Activated T-helper 1 cell treated with anti-CD3 and anti-CD28 coated beads, Interleukin-2, amount 50 U/mL, for 16 hours (primary cell): Measurements from ENCODE around the gene TFG.

Experiments used
- DNase-seq, 2 donors: peaks; one replicate each; pipeline ENCODE4 v3.0.0-alpha.2; 2020; ENCODE audit warnings: low read depth in 1 of 2, low spot score in 1 of 2

The TFG gene

DNA sequence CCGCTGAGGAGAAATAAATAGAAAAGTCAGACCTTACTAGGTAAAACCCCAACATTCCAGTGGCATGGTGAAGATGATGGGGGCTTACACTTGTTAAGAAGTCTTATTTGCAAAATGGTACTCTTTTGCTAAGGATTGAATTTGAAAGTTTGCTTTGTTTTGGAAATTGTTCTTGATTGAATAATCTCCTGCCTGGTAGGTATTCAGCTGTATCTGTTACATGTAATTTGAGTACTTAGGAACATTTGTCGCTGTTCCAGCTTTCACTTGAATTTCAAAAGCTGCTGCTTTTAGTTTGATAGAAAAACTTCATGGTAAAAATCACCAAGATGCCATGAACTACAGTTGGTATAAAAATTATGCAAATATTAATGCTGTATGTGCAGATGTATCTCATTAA is 44.6 kb downstream of the TFG start:
- DNase-seq = no peak

DNA sequence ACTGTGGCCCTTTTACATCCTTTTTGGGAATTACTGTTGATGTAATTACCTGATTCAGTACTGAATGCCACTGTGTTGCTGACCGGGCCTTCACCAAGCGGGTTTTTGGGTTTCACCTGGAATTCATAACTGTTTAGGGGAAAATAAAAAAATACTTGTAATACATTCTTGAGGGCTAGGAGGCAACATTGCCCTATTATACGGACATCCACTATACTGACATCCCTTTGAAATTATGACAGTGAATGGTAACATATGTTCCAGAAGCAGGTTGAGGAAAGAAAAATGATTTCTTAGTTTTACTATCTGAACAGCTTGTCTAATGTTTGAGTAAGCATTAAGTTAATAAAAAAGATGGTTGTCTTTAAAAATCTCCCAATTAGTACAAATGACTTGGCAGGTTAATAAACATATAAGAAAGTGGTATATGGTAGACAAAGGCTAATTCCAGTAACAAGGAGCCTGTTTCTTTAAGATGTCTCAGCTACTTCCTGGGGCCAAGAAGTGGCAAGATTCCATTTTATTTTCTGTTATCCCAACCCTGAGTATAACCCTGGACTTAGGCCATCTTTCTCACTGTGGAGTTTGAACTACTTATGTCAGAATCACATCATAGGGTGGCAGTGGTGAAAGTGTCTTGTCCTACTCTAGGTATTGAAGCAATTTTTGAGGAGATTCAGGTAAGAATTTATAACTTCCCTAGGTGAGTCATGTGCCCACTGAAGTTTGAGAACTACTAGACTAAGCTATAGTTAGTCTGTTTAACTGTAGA is 45.5 kb downstream of the TFG start:
- DNase-seq = no peak

DNA sequence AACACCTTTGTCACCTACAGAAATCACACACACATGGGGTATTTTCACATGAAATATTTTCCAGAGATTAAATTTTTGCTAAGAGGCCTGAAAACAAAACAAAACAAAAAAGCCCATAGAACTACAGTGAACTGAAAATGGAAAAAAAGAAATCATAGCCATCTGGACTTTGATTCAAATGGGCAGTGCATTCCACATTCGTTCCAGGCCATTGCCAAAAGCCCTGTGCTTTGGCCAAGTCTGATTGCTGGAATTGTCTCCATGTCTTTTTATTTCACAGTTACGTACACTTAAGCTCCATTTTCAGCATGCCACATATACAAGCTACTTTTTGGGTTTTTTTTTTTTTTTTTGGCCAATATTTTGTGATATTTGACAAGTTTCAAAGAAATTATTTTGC is 47.1 kb downstream of the TFG start:
- no peak for DNase-seq

DNA sequence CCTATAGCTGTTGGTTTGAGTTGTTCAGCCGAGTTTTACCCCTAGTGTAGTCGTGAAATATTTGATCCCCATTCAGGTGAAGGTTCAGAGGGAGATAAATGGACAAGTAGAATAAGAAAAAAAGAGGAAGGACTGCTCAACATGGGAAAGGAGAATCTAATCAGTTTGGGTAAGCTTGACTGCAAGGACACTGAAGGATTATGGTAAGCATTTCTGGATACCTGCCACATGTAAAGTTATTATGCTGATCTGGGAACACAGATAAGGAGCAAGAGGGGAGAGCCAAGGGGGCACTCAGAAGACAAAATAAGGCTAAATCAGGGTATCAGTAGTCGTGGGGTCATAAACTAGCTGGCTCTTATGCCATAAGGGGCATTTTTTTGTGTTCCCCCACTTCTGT is 49.9 kb downstream of the TFG start:
- no peak for DNase-seq

DNA sequence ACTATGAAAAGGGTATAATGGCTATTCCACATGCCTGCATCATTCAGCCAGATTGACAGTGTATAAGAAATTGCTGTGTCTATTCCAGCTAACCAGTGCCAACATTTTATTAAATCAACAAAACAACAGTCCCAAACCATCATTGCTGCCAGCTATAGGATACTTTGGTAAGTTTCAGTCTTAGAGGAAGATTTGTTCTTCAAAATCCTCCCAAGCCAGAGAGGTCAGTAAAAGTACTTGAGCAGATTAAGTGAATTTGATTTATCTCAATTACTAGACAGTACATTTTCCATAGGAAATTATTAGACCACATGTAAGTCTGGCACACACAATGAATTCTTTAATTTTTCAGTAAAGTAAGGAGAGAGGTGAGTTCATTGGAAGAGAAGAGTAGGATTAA is 50.7 kb downstream of the TFG start:
- no peak for DNase-seq

DNA sequence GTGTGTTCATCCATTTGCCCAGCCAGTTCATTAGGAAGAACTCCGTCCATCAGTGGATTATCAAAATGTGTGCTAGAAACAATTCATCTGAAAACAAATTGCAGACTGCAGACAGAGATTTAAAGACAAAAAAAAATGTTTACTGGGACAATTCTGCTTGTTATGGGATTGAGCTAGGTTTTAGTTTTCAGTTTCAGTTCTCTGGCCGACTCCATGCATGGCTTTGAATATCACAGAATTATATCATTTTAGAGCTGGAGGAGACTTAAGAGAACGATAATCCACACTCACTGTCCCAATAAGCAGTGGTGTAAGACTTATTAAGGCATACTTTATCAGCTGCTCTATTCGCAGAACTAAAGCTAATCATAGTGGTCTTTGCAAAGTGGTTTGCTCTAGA is 51.1 kb downstream of the TFG start:
- DNase-seq = no peak

DNA sequence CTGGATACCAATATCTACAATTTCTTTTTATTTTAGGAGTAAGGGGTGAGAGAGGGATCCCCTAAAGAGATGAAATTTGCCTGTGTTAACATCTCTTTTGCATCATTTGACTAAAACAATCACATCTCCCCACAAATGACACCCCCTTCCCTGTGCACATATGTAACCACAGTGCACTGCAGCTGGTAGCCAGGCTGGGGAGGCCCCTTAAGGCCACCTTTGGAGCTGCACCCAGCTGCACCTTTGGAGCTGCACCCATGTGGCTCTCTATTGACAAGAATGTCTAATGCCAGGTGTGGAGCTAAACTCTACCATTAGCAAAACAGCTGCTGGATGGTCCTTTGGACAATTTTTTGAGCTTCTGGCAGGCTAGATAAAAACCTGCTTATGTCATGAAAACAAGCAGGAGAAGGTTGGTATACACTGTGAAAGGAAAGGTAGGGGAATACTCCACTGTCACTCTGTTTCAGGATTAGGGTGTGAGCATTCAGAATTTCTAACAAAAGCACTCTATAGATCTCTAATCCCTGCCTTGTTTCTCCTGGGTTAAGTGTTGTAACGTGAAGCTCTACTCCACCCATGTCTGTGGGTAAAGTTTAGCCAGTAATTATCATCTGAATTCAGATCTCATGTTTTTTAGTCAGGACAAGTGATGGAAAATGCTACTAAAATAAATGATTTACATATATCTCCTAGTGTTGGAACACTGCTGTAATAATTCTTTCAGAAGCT is 52.1 kb downstream of the TFG start:
- DNase-seq = no peak

DNA sequence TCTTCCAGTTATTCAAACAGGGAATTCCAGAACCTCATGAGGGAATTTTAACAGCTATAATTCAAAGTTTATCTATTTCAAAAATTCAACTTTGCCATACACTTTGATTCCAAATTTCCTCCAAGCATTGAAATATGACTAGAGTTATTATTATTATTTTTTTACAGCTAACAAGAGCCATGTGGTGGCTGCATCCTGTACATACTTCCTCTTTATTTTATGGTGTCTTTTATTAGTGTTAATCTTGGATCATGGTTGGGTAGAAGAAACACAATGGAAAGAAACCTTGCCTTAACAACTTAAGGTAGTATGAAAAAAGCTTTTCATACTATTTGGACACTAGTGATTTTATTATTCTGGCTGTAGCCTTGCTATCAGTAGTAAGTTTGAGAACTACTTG is 52.7 kb downstream of the TFG start:
- DNase-seq = no peak

DNA sequence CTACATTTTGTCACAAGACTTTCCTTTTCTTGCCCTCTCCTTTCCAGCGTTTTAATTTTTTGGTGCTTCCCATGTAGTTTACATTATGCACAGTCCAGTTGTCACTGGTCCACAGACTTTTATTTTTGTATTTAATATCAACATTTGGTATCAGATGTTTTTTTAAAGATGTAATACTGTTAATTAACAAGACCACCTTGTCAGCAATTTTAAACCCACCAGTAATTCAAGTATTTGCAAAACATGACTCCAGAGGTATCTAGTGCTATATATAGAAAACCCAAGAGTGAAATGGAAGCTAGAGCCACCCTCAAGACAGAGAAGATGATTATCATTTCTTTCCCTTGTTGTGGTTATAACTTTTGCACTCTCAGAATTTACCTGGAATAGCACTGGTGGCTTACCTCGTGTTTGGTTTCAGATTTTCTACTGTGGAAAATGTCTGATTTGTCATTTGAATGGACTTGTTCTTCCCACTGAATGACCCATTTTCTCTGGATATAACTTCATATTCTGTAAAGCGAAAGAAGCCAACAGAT is 56.2 kb downstream of the TFG start:
- DNase-seq = no peak

DNA sequence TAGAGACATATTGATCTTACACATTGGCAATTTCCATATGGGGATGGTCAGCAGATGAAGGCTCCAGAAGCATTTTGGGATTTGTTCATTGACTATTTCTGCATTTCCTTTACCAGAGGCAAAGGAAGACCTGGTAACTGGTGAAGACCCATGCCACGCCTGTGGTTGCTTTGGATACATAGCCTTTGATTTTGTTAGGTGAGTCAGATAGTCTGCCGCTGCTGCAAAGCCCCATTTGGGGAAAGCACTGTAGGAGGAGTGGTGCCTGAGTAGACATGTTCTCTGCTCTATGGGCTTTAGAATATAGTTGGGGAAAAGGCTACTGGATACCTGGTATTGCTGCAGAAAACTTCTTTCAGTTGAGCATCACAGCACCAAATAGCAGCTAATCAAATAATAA is 56.8 kb downstream of the TFG start:
- no peak for DNase-seq

DNA sequence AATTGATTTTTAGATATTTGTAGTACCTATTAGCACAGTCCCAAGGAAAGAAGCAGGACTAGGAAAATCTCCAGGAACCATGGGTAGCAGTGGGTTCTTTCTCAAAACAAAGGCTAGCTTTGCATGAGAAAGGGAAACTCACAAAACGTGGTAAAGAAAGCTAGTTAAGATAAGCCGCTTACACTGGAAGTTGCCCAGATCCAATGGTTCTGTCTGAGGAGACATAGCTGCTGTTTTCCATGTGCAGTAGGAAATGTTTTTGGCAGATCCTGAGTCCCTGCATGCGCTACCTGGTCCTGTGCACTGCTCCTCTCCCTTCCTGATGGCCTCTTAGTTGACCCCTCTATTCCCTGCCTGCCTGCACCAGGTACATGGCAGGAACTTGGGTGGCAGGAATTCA is 60.4 kb downstream of the TFG start:
- DNase-seq = no peak

DNA sequence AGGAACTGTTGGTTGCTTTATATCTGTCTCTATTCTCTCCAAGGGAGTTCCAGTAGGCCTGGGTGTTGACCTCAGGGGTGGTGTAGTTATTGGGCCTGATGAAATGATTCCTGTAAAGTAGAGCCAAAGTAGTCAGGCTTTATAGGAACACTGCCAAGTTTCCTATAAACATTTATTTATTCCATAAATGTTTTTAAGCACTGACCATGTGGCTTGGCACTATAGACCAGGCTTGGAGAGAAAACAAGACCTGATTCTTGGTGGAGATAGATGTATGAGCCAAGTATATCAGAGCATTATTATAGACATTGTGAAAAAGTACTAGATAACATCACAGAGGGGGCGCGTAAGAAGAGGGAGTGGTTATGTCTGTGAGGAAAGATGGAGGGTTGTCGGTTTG is 65.9 kb downstream of the TFG start:
- DNase-seq = no peak

DNA sequence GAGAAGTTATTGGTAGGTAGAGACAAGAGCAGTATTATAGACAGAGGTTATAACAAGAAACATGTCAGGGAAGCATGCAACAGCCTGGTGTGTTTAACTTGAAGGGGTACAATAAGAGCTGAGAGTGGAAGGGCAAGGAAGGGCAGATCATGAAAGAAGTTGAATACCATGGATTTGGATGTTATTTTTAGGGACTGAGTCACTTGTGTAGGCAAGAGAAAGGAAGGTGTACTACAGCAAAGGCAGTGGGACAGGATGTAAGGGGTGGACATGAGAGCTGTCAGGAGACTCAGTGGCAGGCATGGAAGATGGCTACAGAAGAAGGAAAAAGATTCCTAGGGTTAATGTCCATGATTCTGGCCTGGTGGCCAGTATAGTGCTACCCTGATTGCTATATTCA is 66.4 kb downstream of the TFG start:
- DNase-seq = no peak

DNA sequence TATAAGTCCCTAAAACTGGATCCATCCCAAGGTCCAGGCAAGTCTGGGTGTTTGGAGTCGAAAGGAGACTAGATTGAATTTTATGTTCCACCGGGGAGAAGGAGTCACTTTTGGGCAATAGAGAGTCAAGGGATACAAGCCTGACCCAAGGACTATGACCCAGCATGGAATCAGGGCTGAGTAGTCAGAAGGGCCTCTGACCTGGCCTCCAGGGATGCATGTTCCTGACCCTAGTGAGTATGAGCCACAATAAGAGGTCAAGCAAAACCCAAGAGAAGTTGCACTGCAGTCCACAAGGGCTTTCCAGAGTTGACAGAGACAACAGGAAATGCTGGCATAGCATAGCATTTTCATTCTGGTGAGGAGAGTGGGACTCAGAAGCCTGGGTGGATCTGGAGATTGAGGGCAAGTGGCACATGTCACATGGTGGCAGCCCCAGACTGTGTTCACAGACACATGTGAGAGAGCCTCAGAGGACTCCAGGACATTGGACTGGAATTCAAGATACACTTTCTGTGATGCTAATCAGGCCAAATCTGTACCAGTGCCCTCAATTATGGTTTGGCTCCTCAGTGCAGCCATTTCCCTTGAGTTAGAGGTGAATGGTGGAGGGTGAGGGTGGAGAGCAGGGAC is 66.9 kb downstream of the TFG start:
- DNase-seq = no peak

DNA sequence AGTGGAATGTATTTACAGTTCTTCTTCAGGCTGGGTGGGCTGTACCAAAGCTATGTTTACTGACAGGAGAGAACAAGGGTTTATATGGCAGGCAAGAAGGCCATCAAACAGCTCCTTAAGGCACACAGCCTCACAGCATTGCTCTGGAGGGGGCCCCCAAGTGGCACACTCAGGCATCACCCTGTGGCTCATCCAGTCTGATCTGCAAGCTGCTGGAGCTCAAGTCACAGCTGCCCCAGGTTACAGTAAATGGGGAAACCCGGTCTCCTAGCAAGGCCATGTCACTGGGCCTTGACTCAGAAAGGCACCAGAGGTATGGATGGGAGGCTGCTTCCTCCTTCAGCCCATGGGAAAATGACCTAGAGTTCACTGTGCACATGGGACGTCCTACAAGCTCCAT is 67.5 kb downstream of the TFG start:
- DNase-seq = no peak

DNA sequence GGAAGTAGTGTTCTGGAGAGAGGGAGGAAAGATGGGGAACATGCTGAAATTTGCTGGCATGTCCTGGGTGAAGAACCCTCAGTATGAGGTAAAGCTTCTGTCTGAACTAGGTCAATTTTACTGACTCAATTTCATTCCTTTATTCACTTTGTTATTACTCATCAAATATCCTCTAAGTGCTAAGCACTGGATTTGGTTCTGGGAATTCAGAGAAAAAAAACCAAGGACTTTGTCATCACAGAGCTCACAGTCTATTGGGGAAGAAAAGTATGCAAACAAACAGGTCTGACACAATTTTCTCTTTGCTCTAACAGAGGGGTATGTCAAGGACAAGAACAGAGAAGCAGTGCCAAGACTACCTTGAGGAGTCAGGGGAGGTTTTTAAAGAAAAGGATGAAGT is 68.0 kb downstream of the TFG start:
- no peak for DNase-seq

DNA sequence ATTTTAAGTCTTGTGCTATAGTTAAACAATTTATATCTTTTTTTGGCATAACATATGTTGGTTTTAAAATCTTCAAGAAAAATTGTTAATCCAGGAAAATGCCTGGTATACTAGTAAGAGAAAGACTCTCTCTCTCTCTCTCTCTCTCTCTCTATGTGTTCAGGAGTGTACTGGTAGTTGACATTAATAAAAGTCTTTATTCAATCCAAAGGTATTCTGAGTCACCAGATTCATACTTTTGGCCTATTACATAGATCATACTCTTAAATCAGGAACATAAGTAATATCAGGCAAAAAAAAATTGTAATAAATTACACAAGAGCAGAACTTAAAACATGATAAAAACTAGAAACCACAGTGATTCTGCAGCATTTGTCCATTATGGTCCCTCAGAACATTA is 70.2 kb downstream of the TFG start:
- no peak for DNase-seq

DNA sequence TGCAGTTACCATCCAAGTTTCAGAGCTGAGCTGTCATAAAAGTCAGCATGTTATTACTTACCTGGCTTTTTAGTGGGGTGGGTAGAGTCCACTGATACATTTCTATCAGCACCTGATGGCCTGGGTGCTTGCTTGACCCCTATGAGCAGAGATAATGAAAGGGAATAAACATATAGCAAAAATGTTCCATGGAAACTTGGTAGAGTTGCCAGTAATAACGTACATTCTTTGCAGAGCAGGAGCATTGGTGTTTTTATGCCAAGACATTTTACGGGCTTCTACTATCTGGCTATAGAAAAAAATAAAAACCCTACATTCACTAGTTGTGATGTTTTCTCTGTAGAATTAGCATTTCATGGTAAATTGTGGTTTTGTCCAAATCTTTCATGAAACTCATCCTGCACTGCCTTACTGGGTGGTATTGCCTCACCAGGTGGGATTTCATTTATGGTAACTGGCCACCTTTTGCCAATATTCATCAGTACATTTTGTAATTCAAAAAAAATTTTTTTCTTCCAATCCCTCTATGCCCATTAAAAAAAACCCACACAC is 70.9 kb downstream of the TFG start:
- DNase-seq = no peak

DNA sequence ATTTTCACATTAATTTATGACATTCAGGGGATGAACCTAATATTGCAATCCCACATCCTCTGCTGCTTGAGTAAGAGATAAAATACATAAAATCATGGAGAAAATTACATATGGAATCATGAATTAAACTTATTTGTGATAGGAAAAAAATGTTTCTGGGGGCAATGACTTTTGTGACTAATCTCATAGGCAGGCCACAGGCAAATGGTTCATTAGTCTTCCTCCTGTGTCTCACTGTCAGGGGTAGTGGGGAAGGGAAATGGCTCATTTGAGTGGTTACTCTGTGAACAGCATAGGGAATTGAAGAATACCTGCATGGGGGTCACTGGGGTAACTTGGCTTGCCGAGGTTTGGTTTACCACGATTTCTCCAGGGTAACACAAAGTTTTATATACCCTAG is 72.0 kb downstream of the TFG start:
- DNase-seq = no peak

DNA sequence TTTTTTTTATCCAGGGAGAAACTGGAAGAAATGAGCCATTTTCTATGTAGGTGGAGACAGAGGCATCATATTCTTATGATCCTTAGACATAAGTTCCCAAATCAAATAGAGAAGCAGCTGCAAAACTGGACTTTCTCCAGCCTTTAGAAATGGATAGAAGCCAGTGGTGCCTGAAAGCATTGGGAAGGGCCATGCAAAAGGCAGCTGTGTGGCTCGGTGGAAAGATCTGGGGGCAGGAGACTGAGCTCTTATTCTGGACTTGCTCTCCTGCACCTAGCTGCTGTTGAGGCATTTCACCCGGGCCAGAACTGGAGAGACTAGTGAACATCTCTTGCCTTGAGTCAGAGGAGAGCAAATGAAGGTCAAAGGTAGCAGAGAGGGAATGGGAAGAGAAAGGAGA is 73.1 kb downstream of the TFG start:
- DNase-seq = no peak

DNA sequence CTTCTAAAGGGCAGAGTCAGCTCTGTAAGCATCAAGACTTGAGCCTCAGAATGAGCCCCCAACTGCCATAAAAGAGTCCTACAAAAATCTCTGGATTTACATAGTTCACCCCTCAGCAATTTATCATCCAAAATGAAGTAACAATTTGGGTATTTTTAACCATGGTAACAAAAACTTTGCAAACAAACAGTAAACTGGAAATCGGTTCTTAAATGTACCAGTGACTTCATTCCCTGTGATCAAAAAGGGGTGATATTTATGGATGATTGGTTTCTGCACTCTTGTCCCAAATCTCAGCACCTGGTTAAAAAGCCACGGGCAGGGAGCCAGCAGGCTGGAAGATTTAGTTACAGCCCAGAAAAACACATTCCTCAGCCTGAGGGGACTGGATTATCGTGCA is 73.6 kb downstream of the TFG start:
- no peak for DNase-seq

DNA sequence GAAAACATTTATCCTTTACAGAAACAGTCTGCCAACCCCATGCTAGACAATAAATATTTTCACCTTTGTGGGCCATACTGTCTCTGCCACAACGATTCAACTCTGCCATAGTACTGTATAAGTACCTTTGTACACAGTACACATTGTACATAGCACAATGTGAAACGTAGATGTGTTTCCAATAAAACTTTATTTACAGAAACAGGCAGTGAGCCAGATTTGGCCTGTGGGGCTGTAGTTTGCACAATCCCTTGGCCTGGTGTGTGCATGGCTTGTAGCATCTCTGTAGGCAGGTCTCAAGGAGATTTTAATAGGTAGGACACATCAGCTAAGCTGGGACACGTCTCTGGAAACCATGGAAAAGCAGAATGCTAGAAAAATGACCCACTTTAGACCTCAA is 74.3 kb downstream of the TFG start:
- no peak for DNase-seq
